HG02610 (cell line): ENCODE data around the gene RGS9BP.
"Not testable (repeated sequence)": the region's sequence is repeated elsewhere in the genome, so short reads cannot be mapped to it uniquely, and the experiment has no call there.

Experiments used
- ATAC-seq: cut with Tn5 transposase; IDR thresholded peaks from one replicate; pipeline ENCODE4 v1.9.1; 2021; ENCODE audit warnings: mild to moderate bottlenecking, moderate library complexity; ENCODE audit not compliant: unreplicated experiment

The RGS9BP gene

GRCh38 chr19:32669310-32669709, 6.3 kb upstream of the RGS9BP start:
- no peak for ATAC-seq

DNA sequence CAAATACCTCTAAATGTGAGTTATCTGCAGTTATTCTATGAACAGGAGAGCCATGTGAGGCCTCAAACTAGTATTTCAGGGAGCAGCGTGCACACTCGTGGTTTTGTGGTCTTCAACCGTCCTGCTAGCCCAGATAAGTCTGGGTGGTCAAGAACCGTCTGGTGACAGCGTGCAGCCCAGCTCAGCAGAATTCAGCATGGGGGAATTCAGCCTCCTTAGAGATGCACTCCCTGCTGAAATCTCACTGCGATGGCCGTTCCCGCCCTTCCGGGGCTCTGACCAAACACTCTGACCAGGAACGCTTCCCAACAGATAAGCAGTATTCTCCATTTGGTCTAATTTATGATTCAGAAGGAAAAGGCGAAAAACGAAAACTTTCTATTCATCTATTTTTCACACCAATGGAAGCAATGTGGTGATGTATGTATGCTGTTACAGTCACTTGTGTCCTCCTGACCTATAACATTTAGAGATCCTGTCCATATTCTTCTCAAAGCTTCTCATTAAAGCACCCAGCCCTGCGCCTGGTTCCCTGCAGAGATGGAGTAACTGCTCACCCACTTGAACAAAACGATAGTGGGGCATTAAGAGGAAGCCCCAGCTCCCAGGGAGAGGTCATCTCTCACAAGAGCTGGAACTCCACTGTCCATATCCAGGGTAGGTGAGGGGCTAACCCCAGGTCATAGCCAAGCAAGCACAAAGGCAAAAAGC, 3.6 kb upstream of the RGS9BP start:
- ATAC-seq = no peak

- no peak for ATAC-seq
Measured at GRCh38 chr19:32672841-32673240, 2.8 kb upstream of the RGS9BP start.

DNA sequence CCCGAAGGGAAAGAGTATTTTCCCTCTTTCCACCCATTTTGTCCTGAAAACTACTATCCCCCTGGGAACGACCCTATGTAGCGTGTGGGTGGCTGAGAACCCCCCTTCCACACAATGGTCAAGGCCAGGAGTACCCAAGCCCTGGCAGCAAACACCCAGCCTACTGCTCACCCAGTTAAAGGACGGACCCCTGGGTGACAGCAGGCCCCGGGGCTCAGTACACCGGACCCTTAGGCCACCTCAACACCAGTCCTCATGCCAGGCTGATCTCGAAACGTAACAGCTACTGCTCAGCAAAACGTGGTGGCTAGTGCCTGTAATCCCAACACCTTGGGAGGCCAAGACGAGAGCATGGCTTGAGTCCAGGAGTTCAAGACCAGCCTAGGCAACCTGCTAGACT, 2.1 kb upstream of the RGS9BP start:
- no peak for ATAC-seq

- ATAC-seq = no peak
Measured at GRCh38 chr19:32674153-32674930, 1.3 kb upstream of the RGS9BP start.

GRCh38 chr19:32674931-32675719, 523 bp upstream of the RGS9BP start, which contains the start of gene ANKRD27:
Gene ANKRD27 (minus strand): TSS chr19:32675180. CDS start chr19:32659015, 16,165 bp downstream.
- ATAC-seq = peak; percentile 99

GRCh38 chr19:32676186-32676894, 692 bp downstream of the RGS9BP start:
- ATAC-seq = no peak

DNA sequence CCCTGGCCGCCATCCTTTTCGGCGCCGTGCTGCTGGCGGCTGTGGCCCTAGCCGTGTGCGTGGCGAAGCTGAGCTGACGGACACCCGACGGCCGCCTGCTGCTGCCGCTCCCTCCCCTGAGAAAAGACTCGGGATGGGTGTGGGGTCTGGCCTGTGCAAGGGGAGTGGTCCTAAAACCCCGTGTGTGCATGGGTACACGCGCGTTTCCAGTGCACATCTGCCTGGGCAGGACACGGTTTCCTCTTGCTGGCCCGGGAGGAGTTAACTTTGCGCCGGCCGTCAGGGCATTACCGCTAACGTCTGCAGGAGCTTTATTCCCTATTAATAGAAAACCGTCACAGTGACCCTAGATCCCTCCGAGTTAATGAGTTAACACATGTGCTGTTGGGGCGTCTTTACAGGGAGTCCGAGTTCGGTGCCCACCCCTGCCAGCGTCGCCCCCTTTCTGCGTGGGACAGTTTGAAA, 1.3 kb downstream of the RGS9BP start:
- ATAC-seq = no peak

GRCh38 chr19:32677657-32678056, 2.0 kb downstream of the RGS9BP start:
- no peak for ATAC-seq

- no peak for ATAC-seq
Measured at GRCh38 chr19:32680986-32681385, 5.3 kb downstream of the RGS9BP start.

DNA sequence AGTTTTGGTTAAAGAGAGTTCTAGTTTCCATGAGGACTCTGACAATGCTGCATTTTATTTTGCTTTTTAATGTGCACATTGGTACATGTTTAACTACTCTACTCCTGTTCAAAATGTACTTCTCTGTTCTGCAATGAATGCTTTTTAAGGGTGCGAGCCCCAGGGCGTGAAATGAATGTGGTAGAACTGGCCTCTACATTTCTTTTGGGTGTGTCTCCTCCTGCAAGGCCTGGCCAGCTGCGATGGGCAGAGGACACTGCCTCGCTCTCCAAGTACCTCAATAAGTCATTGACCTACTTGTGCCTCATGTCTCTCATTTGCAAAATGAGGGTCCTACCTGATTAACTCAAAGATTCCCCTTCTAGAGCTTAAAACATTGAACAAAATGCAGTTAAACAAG, 6.7 kb downstream of the RGS9BP start:
- ATAC-seq = no peak

- ATAC-seq = no peak
Measured at GRCh38 chr19:32686847-32687475, 11.3 kb downstream of the RGS9BP start.

DNA sequence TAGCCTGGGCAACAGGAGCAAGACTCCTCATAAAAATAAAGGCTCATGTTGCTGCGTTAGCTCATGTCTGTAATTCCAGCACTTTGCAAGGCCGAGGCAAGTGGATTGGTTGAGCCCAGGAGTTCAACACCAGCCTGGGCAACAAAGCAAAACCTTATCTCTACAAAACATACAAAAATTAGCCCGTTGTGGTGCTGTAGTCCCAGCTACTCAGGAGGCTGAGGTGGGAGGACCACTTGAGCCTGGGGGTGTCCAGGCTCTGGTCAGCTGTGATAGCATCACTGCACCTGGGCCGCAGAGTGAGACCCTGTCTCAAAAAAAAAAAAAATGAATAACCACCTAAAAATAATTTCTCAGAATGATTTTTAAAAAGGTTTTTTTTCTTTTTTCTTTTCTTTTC, 12.0 kb downstream of the RGS9BP start:
- ATAC-seq = no peak

- no peak for ATAC-seq
Measured at GRCh38 chr19:32688311-32688710, 12.7 kb downstream of the RGS9BP start.

DNA sequence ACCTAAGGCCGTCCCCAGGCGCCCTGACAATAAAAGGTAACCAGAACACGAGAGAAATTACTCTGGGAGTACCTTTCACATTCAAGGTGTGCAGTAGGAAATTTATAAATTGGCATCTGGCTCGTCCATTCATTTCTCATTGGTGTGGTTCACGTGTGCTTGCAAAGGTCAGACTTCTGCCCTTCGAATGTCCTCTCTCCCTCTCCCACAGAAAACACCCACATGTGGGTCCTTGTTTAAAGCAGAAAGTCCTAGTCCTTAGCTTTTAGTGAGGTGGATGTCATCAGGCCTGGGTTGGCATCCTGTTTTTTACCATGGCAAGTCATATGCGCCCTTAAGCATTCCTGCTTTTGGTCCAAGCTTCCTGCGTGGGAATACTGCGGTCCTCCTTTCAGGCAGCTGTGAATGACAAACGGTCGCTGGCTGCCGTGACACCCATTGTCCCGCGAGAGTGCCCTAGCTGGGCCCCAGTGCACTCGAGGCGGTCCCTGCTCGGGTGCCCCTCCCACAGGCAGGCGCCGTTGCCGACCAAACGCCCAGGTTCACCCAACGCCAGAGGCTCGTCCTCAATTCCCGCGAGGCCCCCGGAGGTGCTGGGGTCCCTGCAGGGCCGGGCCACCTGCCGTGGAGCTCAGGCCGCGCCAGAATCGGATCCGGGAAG, 15.8 kb downstream of the RGS9BP start, which contains the start of gene NUDT19:
NUDT19 (plus strand) TSS at position 531 of the 661 bp plus-strand sequence. CDS start 140 bp downstream, outside the sequence.
- ATAC-seq = peak; percentile 88

- ATAC-seq = peak; percentile 55
Measured at GRCh38 chr19:32691952-32692726, 16.5 kb downstream of the RGS9BP start.

- ATAC-seq = no peak
Measured at GRCh38 chr19:32692727-32693061, 17.0 kb downstream of the RGS9BP start.

GRCh38 chr19:32693151-32694108, 17.8 kb downstream of the RGS9BP start:
- ATAC-seq = not testable (repeated sequence)
